HG03196 (cell line): ENCODE results near the gene DEPDC5.

Source experiments
- ATAC-seq: cut with Tn5 transposase; IDR thresholded peaks from one replicate; pipeline ENCODE4 v1.9.1; 2021; ENCODE audit not compliant: unreplicated experiment

Gene DEPDC5

GRCh38 chr22:31846161-31847115 lies 92.6 kb downstream of the DEPDC5 start:
- no peak for ATAC-seq

- ATAC-seq: no peak
Observed at GRCh38 chr22:31848411-31848810, 94.6 kb downstream of the DEPDC5 start.

GRCh38 chr22:31850135-31850534 lies 96.3 kb downstream of the DEPDC5 start:
- ATAC-seq: no peak

- ATAC-seq: no peak
Observed at GRCh38 chr22:31852691-31853421, 99.0 kb downstream of the DEPDC5 start.

GRCh38 chr22:31853736-31854495 lies 100.1 kb downstream of the DEPDC5 start:
- no peak for ATAC-seq

- ATAC-seq: no peak
Observed at GRCh38 chr22:31857247-31857646, 103.4 kb downstream of the DEPDC5 start.

GRCh38 chr22:31861226-31861840 lies 107.5 kb downstream of the DEPDC5 start:
- no peak for ATAC-seq

- ATAC-seq: no peak
Observed at GRCh38 chr22:31866918-31867317, 113.1 kb downstream of the DEPDC5 start.

GRCh38 chr22:31867386-31868153 lies 113.8 kb downstream of the DEPDC5 start:
- ATAC-seq: no peak

- ATAC-seq: no peak
Observed at GRCh38 chr22:31869739-31870138, 115.9 kb downstream of the DEPDC5 start.

- ATAC-seq: no peak
Observed at GRCh38 chr22:31870890-31871289, 117.1 kb downstream of the DEPDC5 start.

GRCh38 chr22:31871480-31871879 lies 117.7 kb downstream of the DEPDC5 start:
- no peak for ATAC-seq

- no peak for ATAC-seq
Observed at GRCh38 chr22:31872209-31872608, 118.4 kb downstream of the DEPDC5 start.

GRCh38 chr22:31874821-31875220 lies 121.0 kb downstream of the DEPDC5 start:
- no peak for ATAC-seq

- no peak for ATAC-seq
Observed at GRCh38 chr22:31876156-31876920, 122.5 kb downstream of the DEPDC5 start.

- ATAC-seq: no peak
Observed at GRCh38 chr22:31879585-31879984, 125.8 kb downstream of the DEPDC5 start.

GRCh38 chr22:31881200-31881599 lies 127.4 kb downstream of the DEPDC5 start:
- no peak for ATAC-seq

- ATAC-seq: no peak
Observed at GRCh38 chr22:31881865-31882264, 128.0 kb downstream of the DEPDC5 start.

GRCh38 chr22:31882971-31883370 lies 129.2 kb downstream of the DEPDC5 start:
- ATAC-seq: no peak
